ENCODE results near the gene MED8. TPM values are rescaled to one million over a fixed set of nuclear protein-coding genes. Genes with fewer than 3 reads are reported as not detected.

Gene MED8
- total RNA-seq, 4 donors from 2014 or later = 27.6 to 34.1 (median 32.0) TPM

GRCh38 chr1:43381612-43382011, 8.0 kb downstream of the MED8 start:
- H3K9me3 ChIP-seq = no peaks in the 10 kb centered on the region
- H3K27ac ChIP-seq (replicated peaks in 1 of 4) = peak overlapping the region in 1 of 4 donors; percentile 31
- no peak for TF ChIP-seq POLR2AphosphoS5 (IDR thresholded peaks at IDR 0.05)
- TF ChIP-seq EP300 (IDR thresholded peaks at IDR 0.05) = no peak
- no peak for TF ChIP-seq POLR2A (IDR thresholded peaks at IDR 0.05; ENCODE audit: low read depth)
- no peak for TF ChIP-seq CTCF (IDR thresholded peaks at IDR 0.05)
- WGBS = 76% methylated on average over 3 of the region's 3 CpGs
- peaks cover 30 to 62% (median 52%) of the 10 kb centered on the region in 4 donors for H3K36me3 ChIP-seq
- peaks cover 12 to 16% (median 14%) of the 10 kb centered on the region in 4 donors for H3K4me1 ChIP-seq
- H3K27me3 ChIP-seq = no peaks in the 10 kb centered on the region
- DNase-seq (ENCODE audit: extremely low spot score) = no peak
- intact Hi-C loops (cut with DNase I) = no loop called here
- H3K4me3 ChIP-seq = no peak overlapping the region

- Histone ChIP-seq H3K4me3 (no peak overlapping the region), H3K27ac (replicated peaks in 1 of 4) (no peak overlapping the region), H3K36me3 (peaks cover 11 to 42% (median 31%) of the 10 kb centered on the region in 4 donors), H3K27me3 (no peaks in the 10 kb centered on the region), H3K9me3 (no peaks in the 10 kb centered on the region), H3K4me1 (peaks cover 12 to 16% (median 14%) of the 10 kb centered on the region in 4 donors)
- WGBS = 97% methylated on average over 1 of the region's 1 CpG
- no peak for DNase-seq (ENCODE audit: extremely low spot score)
- TF ChIP-seq CTCF (IDR thresholded peaks at IDR 0.05) (no peak), POLR2AphosphoS5 (IDR thresholded peaks at IDR 0.05) (no peak), POLR2A (IDR thresholded peaks at IDR 0.05; ENCODE audit: low read depth) (no peak), EP300 (IDR thresholded peaks at IDR 0.05) (no peak)
- intact Hi-C loops (cut with DNase I) = no loop called here
Observed at GRCh38 chr1:43379476-43379875, 10.1 kb downstream of the MED8 start.

- peaks cover 15 to 25% (median 17%) of the 10 kb centered on the region in 4 donors for H3K4me1 ChIP-seq
- no peaks in the 10 kb centered on the region for H3K9me3 ChIP-seq
- 89% methylated on average over 1 of the region's 1 CpG for WGBS
- no peaks in the 10 kb centered on the region for H3K27me3 ChIP-seq
- no peak overlapping the region for H3K4me3 ChIP-seq
- TF ChIP-seq CTCF (IDR thresholded peaks at IDR 0.05) (no peak), EP300 (IDR thresholded peaks at IDR 0.05) (no peak), POLR2A (IDR thresholded peaks at IDR 0.05; ENCODE audit: low read depth) (no peak), POLR2AphosphoS5 (IDR thresholded peaks at IDR 0.05) (no peak)
- no peak overlapping the region for H3K27ac ChIP-seq (replicated peaks in 1 of 4)
- no peak for DNase-seq (ENCODE audit: extremely low spot score)
- intact Hi-C loops (cut with DNase I) = no loop called here
- peaks cover 0 to 30% (median 14%) of the 10 kb centered on the region in 4 donors for H3K36me3 ChIP-seq
Observed at GRCh38 chr1:43377831-43378230, 11.8 kb downstream of the MED8 start.

- DNase-seq (ENCODE audit: extremely low spot score) = no peak
- 92% methylated on average over 7 of the region's 7 CpGs for WGBS
- no peak overlapping the region for H3K4me3 ChIP-seq
- peaks cover 5 to 19% (median 6%) of the 10 kb centered on the region in 4 donors for H3K4me1 ChIP-seq
- no peaks in the 10 kb centered on the region for H3K27me3 ChIP-seq
- H3K36me3 ChIP-seq = peaks cover 0 to 23% (median 9%) of the 10 kb centered on the region in 4 donors
- H3K9me3 ChIP-seq = no peaks in the 10 kb centered on the region
- H3K27ac ChIP-seq (replicated peaks in 1 of 4) = no peak overlapping the region
- no peak for TF ChIP-seq CTCF (IDR thresholded peaks at IDR 0.05)
- TF ChIP-seq POLR2AphosphoS5 (IDR thresholded peaks at IDR 0.05) = no peak
- TF ChIP-seq POLR2A (IDR thresholded peaks at IDR 0.05; ENCODE audit: low read depth) = no peak
- TF ChIP-seq EP300 (IDR thresholded peaks at IDR 0.05) = no peak
- intact Hi-C loops (cut with DNase I) = no loop called here
Observed at GRCh38 chr1:43376723-43377235, 12.8 kb downstream of the MED8 start.
